K562 (cell line): ENCODE measurements around the gene ZMIZ1. TPM values are rescaled to one million over a fixed set of nuclear protein-coding genes. Genes with fewer than 3 reads are reported as not detected.

Source experiments
- ATAC-seq: fragments of 200-7000 bp; cut with Tn5 transposase; 3 replicates; pipeline ENCODE4 v1.9.1; 2020; ENCODE audit warnings: moderate library complexity
- BruUV-seq: library from RNA; stranded (reverse); fragments of 400-500 nt; replicated peaks from 2 replicates; lab custom pipeline; 2021; lab: Mats Ljungman, UMichigan
- CTCF ChIA-PET: fragments of 300-600 bp; formaldehyde crosslinking; extraction: SDS; loops from one replicate; lab custom pipeline; 2021; ENCODE audit warnings: low intra/inter-chr PET ratio; lab: Yijun Ruan, JAX
- POLR2A ChIA-PET: fragments of 300-600, 350-650 bp; sonication (Branson Sonifier 250); formaldehyde crosslinking; extraction: SDS; loops from one replicate; lab custom pipeline; 2021; ENCODE audit warnings: antibody characterized with exemption, inconsistent platforms; lab: Yijun Ruan, JAX
- DNase-seq, 4 experiments: peaks; one replicate each; pipeline versions ENCODE4 v3.0.0 to v3.0.0-alpha.2; 2011 to 2018; ENCODE audit warnings: low spot score in 3 of 4, mixed read lengths in 3 of 4; ENCODE audit errors: extremely low read depth in 1 of 4
- FAIRE-seq: peaks from 2 replicates; lab custom pipeline; 2011; peaks lifted over from hg19 to GRCh38; lab: Jason Lieb, UNC
- H2AFZ ChIP-seq: 2 replicates; pipeline ENCODE4 v1.6.0; 2011; ENCODE audit warnings: low read depth, low read length, control low read depth, inconsistent platforms
- H3K27ac ChIP-seq: fragments of 200-600 bp; 3 replicates; pipeline ENCODE4 v1.8.0; 2011; ENCODE audit warnings: low read depth, mild to moderate bottlenecking, control low read depth, inconsistent platforms, low read length, moderate library complexity, mixed read lengths; ENCODE audit errors: extremely low read depth
- H3K27me3 ChIP-seq, 2 experiments: fragments of 300-600 bp in 1 of 2; 2 replicates in 1 of 2; 3 replicates in 1 of 2; pipeline versions ENCODE4 v1.6.0 to v1.8.0; 2011; ENCODE audit warnings: inconsistent platforms in 2 of 2, low read length in 2 of 2, mild to moderate bottlenecking in 1 of 2, mixed read lengths in 1 of 2, moderate library complexity in 1 of 2; ENCODE audit not compliant: control insufficient read depth in 2 of 2, insufficient read depth in 2 of 2
- H3K36me3 ChIP-seq: fragments of 300-600 bp; 3 replicates; pipeline ENCODE4 v1.8.0; 2011; ENCODE audit warnings: mild to moderate bottlenecking, low read length, inconsistent platforms; ENCODE audit not compliant: control insufficient read depth, insufficient read depth
- H3K4me1 ChIP-seq, 2 experiments: fragments of 200-600 bp in 1 of 2; replicated peaks in 1 of 2; 2 replicates in 1 of 2; 3 replicates in 1 of 2; pipeline versions ENCODE4 v1.5.1 to v1.8.0; 2011; ENCODE audit warnings: inconsistent platforms in 2 of 2, low read length in 2 of 2, mild to moderate bottlenecking in 1 of 2, mixed read lengths in 1 of 2, moderate library complexity in 1 of 2; ENCODE audit not compliant: control insufficient read depth in 2 of 2, insufficient read depth in 2 of 2
- H3K4me2 ChIP-seq: 2 replicates; pipeline ENCODE4 v1.6.1; 2011; ENCODE audit warnings: low read length, control low read depth, inconsistent platforms, mixed read lengths; ENCODE audit not compliant: insufficient read depth
- H3K4me3 ChIP-seq: fragments of 200-600 bp; sonication (generic), shearing (Covaris generic); 2 replicates; pipeline ENCODE4 v1.5.1; 2016; ENCODE audit warnings: control low read depth, inconsistent platforms
- H3K79me2 ChIP-seq: fragments of 200-600 bp; 3 replicates; pipeline ENCODE4 v1.8.0; 2011; ENCODE audit warnings: low read length, inconsistent platforms; ENCODE audit not compliant: control insufficient read depth, insufficient read depth
- H3K9ac ChIP-seq, 2 experiments: 2 replicates each; pipeline versions ENCODE4 v1.6.0 to v1.6.1; 2011; ENCODE audit warnings: low read depth in 2 of 2, low read length in 2 of 2, control low read depth in 1 of 2, inconsistent platforms in 1 of 2, mild to moderate bottlenecking in 1 of 2, mixed read lengths in 1 of 2; ENCODE audit not compliant: insufficient read depth in 1 of 2
- H3K9me1 ChIP-seq: one replicate; pipeline ENCODE4 v1.6.0; 2011; ENCODE audit warnings: inconsistent platforms, mild to moderate bottlenecking, low read length, moderate library complexity; ENCODE audit not compliant: control insufficient read depth, insufficient read depth
- H3K9me3 ChIP-seq: replicated peaks from 2 replicates; pipeline ENCODE4 v1.5.1; 2011; ENCODE audit warnings: low read depth, low read length, inconsistent platforms; ENCODE audit not compliant: control insufficient read depth, insufficient read depth
- H4K20me1 ChIP-seq: replicated peaks from 2 replicates; pipeline ENCODE4 v1.6.1; 2011; ENCODE audit warnings: low read length, inconsistent platforms, mixed read lengths; ENCODE audit not compliant: control insufficient read depth, insufficient read depth
- FOXP1 ChIP-seq: sonication (generic); formaldehyde crosslinking; IDR thresholded peaks from 2 replicates; pipeline ENCODE4 v1.8.0; 2022; ENCODE audit warnings: mild to moderate bottlenecking, missing genetic modification reagents
- ILF3 ChIP-seq: fragments of 450-650 bp; IDR thresholded peaks from 2 replicates; pipeline ENCODE4 v1.6.1; 2018; ENCODE audit warnings: antibody characterized with exemption, mild to moderate bottlenecking, moderate library complexity, borderline replicate concordance
- WGBS: fragments of 100-300 bp; shearing (Covaris generic); methylation state at CpG from one replicate; pipeline ENCODE4 v1.1.6; 2016; ENCODE audit warnings: low coverage, mixed read lengths; ENCODE audit not compliant: insufficient coverage; ENCODE audit errors: missing lambda C conversion rate; 5-methylcytosine and 5-hydroxymethylcytosine counted together
- in situ Hi-C: fragments of 300-500 bp; cut with MboI; formaldehyde crosslinking; loops from 4 replicates; pipeline ENCODE4 v1.15.0; 2018; ENCODE audit warnings: inconsistent platforms, mixed read lengths
- intact Hi-C: fragments of 100-400 bp; cut with micrococcal nuclease; formaldehyde crosslinking; loops from 2 replicates; pipeline ENCODE4 v1.14.2; 2022
- polyA plus RNA-seq, 8 experiments: library from polyadenylated mRNA; depleted of rRNA in 4 of 8; stranded (reverse) in 5 of 8; unstranded in 3 of 8; fragments of >200 nt; fragmentation: Nextera tagmentation in 2 of 8; fragmentation: Illumina TruSeq in 1 of 8; extraction: Ambion mirVana in 2 of 8; extraction: Trizol in 1 of 8; gene quantifications; 2 replicates each; pipeline versions ENCODE4 v1.2.1 to v1.2.3, GENCODE V29; 2011 to 2014; ENCODE audit warnings: inconsistent platforms in 1 of 8, missing spikeins in 1 of 8
- total RNA-seq, 7 experiments: library from RNA; depleted of rRNA in 6 of 7; stranded (reverse); fragments of >200 nt in 6 of 7; fragmentation: Illumina TruSeq in 2 of 7; extraction: Trizol in 2 of 7; gene quantifications; 2 replicates each; pipeline versions ENCODE4 v1.2.1 to v1.2.3, GENCODE V29; 2011 to 2021; ENCODE audit warnings: low replicate concordance in 1 of 7
- TF ChIP-seq, protein P1 (sequence below), 3 experiments: fragments of 200-800 bp in 1 of 3; fragments of 250-450 bp in 1 of 3; fragments of 450-650 bp in 1 of 3; sonication (Bioruptor Pico) in 1 of 3; sonication (Bioruptor generic) in 1 of 3; formaldehyde crosslinking in 1 of 3; IDR thresholded peaks; 2 replicates each; pipeline versions ENCODE4 v1.6.1 to v1.8.0; 2016 to 2022; ENCODE audit warnings: mild to moderate bottlenecking in 2 of 3, missing genetic modification characterization in 2 of 3, missing compliant biosample characterization in 1 of 3, moderate library complexity in 1 of 3
- TF ChIP-seq, protein P2 (sequence below), 2 experiments: IDR thresholded peaks; 2 replicates each; pipeline ENCODE4 v1.6.1; 2012; ENCODE audit warnings: improper control_type of control experiment in 2 of 2, low read depth in 2 of 2, low read length in 2 of 2, borderline replicate concordance in 1 of 2
- TF ChIP-seq, protein P3 (sequence below): sonication (generic); formaldehyde crosslinking; IDR thresholded peaks from 2 replicates; pipeline ENCODE4 v1.8.0; 2023; ENCODE audit warnings: mild to moderate bottlenecking, missing genetic modification reagents
- TF ChIP-seq, protein P4 (sequence below): fragments of 450-650 bp; formaldehyde crosslinking; IDR thresholded peaks from 2 replicates; pipeline ENCODE4 v1.4.0; 2020; ENCODE audit warnings: mild to moderate bottlenecking, moderate library complexity
- TF ChIP-seq, protein P5 (sequence below): fragments of 200-800 bp; sonication (Bioruptor generic); IDR thresholded peaks from 2 replicates; pipeline ENCODE4 v1.6.1; 2017; ENCODE audit warnings: missing genetic modification characterization, missing compliant biosample characterization

Gene ZMIZ1
- total and polyA plus RNA-seq, 9 of the 15 experiments (the other 6 are each of a cell fraction or from before 2014, with no cell fraction given): 1.0 to 37.3 (median 4.3) TPM

DNA sequence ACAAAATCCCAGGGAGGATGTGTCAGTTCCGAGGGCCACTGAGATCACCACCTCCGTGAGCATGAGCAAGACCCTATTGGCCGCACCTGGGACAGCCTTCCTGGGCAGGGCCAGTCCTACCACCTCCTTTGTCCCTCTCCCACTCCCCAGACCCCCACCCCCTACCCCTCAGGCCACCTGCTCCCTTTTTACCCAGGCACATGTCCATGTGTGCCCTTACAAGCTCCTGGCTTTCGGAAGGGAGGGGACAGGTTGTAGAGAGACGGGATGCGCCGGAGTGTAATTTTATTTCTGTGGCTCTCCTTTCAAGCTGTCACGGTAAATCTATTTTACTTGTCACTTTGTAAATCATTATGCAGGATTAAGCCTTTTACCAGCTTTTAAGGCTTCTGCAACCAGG lies 20.9 kb downstream of the ZMIZ1 start:
- intact Hi-C loops (no loop called here), in situ Hi-C loops (loop anchor here (25.0 kb wide), 1 partner anchor 98 kb away; no protein-coding TSS in a partner anchor)
- no peaks in the 10 kb centered on the region for H3K9me3 ChIP-seq
- no peak overlapping the region for H3K27ac ChIP-seq
- H3K27me3 ChIP-seq: no peaks in the 10 kb centered on the region
- ChIA-PET POLR2A (interaction anchor here (0.6 to 1.4 kb wide), 4 partner anchors 10 to 386 kb away, joined by 3 to 5 read pairs (median 3); no protein-coding TSS in a partner anchor), CTCF (no interaction called here)
- H3K4me1 ChIP-seq: peaks cover 58 to 62% of the 10 kb centered on the region in 2 experiments
- BruUV-seq: no TSS peak
- peaks cover 93% of the 10 kb centered on the region for H3K79me2 ChIP-seq
- H3K36me3 ChIP-seq: 0 out of 3 replicates have a peak, but pooled peaks cover 3% of the 10 kb centered on the region
- ATAC-seq (no peak), DNase-seq (no peak), FAIRE-seq (no peak)
- WGBS: 75% methylated on average over 7 of the region's 8 CpGs
- peaks cover 8% of the 10 kb centered on the region for H3K9me1 ChIP-seq
- H3K4me3 ChIP-seq: no peak overlapping the region
- no peak overlapping the region for H2AFZ ChIP-seq
- H3K4me2 ChIP-seq: no peak overlapping the region
- no peak overlapping the region for H3K9ac ChIP-seq
- peaks cover 35% of the 10 kb centered on the region for H4K20me1 ChIP-seq
- TF ChIP-seq, protein P1, sequence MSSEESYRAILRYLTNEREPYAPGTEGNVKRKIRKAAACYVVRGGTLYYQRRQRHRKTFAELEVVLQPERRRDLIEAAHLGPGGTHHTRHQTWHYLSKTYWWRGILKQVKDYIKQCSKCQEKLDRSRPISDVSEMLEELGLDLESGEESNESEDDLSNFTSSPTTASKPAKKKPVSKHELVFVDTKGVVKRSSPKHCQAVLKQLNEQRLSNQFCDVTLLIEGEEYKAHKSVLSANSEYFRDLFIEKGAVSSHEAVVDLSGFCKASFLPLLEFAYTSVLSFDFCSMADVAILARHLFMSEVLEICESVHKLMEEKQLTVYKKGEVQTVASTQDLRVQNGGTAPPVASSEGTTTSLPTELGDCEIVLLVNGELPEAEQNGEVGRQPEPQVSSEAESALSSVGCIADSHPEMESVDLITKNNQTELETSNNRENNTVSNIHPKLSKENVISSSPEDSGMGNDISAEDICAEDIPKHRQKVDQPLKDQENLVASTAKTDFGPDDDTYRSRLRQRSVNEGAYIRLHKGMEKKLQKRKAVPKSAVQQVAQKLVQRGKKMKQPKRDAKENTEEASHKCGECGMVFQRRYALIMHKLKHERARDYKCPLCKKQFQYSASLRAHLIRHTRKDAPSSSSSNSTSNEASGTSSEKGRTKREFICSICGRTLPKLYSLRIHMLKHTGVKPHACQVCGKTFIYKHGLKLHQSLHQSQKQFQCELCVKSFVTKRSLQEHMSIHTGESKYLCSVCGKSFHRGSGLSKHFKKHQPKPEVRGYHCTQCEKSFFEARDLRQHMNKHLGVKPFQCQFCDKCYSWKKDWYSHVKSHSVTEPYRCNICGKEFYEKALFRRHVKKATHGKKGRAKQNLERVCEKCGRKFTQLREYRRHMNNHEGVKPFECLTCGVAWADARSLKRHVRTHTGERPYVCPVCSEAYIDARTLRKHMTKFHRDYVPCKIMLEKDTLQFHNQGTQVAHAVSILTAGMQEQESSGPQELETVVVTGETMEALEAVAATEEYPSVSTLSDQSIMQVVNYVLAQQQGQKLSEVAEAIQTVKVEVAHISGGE (CRISPR knock-in tag; IDR thresholded peaks at IDR 0.05): no peak
- TF ChIP-seq, protein P2, sequence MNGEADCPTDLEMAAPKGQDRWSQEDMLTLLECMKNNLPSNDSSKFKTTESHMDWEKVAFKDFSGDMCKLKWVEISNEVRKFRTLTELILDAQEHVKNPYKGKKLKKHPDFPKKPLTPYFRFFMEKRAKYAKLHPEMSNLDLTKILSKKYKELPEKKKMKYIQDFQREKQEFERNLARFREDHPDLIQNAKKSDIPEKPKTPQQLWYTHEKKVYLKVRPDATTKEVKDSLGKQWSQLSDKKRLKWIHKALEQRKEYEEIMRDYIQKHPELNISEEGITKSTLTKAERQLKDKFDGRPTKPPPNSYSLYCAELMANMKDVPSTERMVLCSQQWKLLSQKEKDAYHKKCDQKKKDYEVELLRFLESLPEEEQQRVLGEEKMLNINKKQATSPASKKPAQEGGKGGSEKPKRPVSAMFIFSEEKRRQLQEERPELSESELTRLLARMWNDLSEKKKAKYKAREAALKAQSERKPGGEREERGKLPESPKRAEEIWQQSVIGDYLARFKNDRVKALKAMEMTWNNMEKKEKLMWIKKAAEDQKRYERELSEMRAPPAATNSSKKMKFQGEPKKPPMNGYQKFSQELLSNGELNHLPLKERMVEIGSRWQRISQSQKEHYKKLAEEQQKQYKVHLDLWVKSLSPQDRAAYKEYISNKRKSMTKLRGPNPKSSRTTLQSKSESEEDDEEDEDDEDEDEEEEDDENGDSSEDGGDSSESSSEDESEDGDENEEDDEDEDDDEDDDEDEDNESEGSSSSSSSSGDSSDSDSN (IDR thresholded peaks at IDR 0.05; ENCODE audit: borderline replicate concordance in 1 of 2, low read depth in 2 of 2, low read length in 2 of 2): no peak
- TF ChIP-seq, protein P3, sequence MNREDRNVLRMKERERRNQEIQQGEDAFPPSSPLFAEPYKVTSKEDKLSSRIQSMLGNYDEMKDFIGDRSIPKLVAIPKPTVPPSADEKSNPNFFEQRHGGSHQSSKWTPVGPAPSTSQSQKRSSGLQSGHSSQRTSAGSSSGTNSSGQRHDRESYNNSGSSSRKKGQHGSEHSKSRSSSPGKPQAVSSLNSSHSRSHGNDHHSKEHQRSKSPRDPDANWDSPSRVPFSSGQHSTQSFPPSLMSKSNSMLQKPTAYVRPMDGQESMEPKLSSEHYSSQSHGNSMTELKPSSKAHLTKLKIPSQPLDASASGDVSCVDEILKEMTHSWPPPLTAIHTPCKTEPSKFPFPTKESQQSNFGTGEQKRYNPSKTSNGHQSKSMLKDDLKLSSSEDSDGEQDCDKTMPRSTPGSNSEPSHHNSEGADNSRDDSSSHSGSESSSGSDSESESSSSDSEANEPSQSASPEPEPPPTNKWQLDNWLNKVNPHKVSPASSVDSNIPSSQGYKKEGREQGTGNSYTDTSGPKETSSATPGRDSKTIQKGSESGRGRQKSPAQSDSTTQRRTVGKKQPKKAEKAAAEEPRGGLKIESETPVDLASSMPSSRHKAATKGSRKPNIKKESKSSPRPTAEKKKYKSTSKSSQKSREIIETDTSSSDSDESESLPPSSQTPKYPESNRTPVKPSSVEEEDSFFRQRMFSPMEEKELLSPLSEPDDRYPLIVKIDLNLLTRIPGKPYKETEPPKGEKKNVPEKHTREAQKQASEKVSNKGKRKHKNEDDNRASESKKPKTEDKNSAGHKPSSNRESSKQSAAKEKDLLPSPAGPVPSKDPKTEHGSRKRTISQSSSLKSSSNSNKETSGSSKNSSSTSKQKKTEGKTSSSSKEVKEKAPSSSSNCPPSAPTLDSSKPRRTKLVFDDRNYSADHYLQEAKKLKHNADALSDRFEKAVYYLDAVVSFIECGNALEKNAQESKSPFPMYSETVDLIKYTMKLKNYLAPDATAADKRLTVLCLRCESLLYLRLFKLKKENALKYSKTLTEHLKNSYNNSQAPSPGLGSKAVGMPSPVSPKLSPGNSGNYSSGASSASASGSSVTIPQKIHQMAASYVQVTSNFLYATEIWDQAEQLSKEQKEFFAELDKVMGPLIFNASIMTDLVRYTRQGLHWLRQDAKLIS (CRISPR knock-in tag): no peak
- no peak for TF ChIP-seq FOXP1 (CRISPR knock-in tag)
- TF ChIP-seq, protein P4, sequence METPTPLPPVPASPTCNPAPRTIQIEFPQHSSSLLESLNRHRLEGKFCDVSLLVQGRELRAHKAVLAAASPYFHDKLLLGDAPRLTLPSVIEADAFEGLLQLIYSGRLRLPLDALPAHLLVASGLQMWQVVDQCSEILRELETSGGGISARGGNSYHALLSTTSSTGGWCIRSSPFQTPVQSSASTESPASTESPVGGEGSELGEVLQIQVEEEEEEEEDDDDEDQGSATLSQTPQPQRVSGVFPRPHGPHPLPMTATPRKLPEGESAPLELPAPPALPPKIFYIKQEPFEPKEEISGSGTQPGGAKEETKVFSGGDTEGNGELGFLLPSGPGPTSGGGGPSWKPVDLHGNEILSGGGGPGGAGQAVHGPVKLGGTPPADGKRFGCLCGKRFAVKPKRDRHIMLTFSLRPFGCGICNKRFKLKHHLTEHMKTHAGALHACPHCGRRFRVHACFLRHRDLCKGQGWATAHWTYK: no peak
- TF ChIP-seq, protein P5, sequence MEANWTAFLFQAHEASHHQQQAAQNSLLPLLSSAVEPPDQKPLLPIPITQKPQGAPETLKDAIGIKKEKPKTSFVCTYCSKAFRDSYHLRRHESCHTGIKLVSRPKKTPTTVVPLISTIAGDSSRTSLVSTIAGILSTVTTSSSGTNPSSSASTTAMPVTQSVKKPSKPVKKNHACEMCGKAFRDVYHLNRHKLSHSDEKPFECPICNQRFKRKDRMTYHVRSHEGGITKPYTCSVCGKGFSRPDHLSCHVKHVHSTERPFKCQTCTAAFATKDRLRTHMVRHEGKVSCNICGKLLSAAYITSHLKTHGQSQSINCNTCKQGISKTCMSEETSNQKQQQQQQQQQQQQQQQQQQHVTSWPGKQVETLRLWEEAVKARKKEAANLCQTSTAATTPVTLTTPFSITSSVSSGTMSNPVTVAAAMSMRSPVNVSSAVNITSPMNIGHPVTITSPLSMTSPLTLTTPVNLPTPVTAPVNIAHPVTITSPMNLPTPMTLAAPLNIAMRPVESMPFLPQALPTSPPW (CRISPR knock-in tag): no peak
- TF ChIP-seq ILF3: no peak
